SK-MEL-5 (cell line): ENCODE data around the gene SPCS3. TPM values are rescaled to one million over a fixed set of nuclear protein-coding genes. Genes with fewer than 3 reads are reported as not detected.

Source experiments
- DNase-seq: peaks from one replicate; pipeline ENCODE4 v3.0.0-alpha.2; 2016; ENCODE audit warnings: low read depth, low spot score
- in situ Hi-C: cut with HindIII; loops from 2 replicates; pipeline ENCODE4 v1.10.0; 2016; ENCODE audit warnings: low sequenced_read_pairs, high pct_unique_total_duplicates, low pct_unique_long_range_greater_than_20kb
- total RNA-seq: library from RNA; depleted of rRNA; stranded (reverse); fragments of >200 nt; shearing (Covaris generic); gene quantifications from 2 replicates; pipeline ENCODE4 v1.2.3, GENCODE V29; 2014; rRNA removed

Gene SPCS3
- total RNA-seq, 1 experiment from 2014 or later, result 157 TPM

- DNase-seq, result peak; percentile 50
- in situ Hi-C loops, result no loop called here
Observed at GRCh38 chr4:176377780-176378179, 58.0 kb downstream of the SPCS3 start.

- no peak for DNase-seq
- in situ Hi-C loops, result no loop called here
Observed at GRCh38 chr4:176380352-176381157, 60.8 kb downstream of the SPCS3 start.

Other genes starting within 250 kb of the SPCS3 start
- gene SPATA4, start 124.4 kb upstream of the SPCS3 start, total RNA-seq, result not detected in 2 replicates
- gene ASB5, start 50.7 kb upstream of the SPCS3 start, total RNA-seq, result 4.2 and 5.2 TPM in 2 replicates